ENCODE measurements around the gene PML. TPM values are rescaled to one million over a fixed set of nuclear protein-coding genes. Genes with fewer than 3 reads are reported as not detected.
A peak's percentile ranks its signal among the peaks of the same experiment; 100 is the strongest.
"Not testable (repeated sequence)": the region's sequence is repeated elsewhere in the genome, so short reads cannot be mapped to it uniquely, and the experiment has no call there.

Gene PML
- total RNA-seq, 1 experiment from 2014 or later = 47.7 TPM

DNA sequence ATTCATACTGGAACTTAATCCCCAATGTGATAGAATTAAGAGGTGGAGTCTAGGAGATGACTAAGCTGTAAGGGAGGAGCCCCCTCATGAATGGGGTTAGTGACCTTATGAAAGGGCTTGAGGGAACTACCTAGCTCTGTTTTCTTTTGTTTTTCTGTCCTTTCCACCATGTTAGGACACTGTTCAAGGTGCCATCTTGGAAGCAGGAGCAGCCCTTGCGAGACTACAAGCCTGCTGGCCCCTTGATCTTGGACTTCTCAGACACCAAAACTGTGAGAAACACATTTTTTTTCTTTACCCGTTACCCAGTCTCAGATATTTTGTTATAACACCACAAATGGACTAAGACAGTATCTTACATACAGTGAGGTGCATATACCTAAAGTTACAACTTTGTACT is 61.3 kb downstream of the PML start:
- no peak for ATAC-seq
- peaks cover 4% of the 10 kb centered on the region; the same call in 1 of the 2 replicates for H3K36me3 Mint-ChIP-seq
- H3K4me3 Mint-ChIP-seq = no peak overlapping the region
- ChIA-PET CTCF (interaction anchor here (0.7 to 1.1 kb wide), 8 partner anchors 16 to 267 kb away, joined by 3 to 6 read pairs (median 4); no protein-coding TSS in a partner anchor), POLR2A (interaction anchor here (0.7 kb wide), 2 partner anchors 15 to 88 kb away, joined by 5 to 8 read pairs; no protein-coding TSS in a partner anchor)
- H3K9me3 Mint-ChIP-seq = peaks cover 20% of the 10 kb centered on the region
- H3K27ac Mint-ChIP-seq = no peak overlapping the region
- peaks cover 31% of the 10 kb centered on the region for H3K27me3 Mint-ChIP-seq (ENCODE audit: low read depth)
- TF ChIP-seq, protein P1, sequence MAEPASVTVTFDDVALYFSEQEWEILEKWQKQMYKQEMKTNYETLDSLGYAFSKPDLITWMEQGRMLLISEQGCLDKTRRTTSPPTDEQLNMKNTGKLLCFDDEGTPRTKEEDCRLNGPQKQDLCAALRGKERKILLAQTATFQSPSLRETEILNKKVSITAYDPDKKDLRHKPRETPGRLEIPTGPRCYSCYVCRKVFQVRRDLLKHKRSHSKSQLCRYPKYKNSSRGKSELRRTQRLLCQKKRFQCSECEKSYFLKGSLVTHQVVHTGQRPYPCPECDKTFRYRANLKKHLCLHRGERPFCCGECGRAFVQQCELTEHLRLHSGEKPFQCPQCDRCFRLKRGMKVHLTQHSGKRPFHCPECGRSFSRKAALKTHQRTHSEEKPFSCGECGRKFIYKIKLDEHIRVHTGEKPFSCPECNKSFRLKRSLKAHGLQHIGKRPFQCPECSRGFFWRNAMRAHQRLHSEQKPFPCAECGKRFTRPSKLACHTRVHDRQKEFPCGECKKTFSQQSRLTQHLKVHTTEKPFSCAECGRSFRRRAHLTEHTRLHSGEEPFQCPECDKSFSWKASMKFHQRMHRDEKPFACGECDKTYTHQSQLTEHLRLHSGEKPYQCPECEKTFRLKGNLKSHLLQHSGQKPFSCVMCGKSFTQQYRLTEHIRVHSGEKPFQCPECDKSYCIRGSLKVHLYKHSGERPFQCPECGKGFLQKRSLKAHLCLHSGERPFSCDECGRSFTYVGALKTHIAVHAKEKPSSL (CRISPR knock-in tag; conservative IDR thresholded peaks at IDR 0.05) = no peak
- no peak for TF ChIP-seq ELF4 (CRISPR knock-in tag; IDR thresholded peaks at IDR 0.05; ENCODE audit: low read depth)
- TF ChIP-seq NR1H2 (CRISPR knock-in tag; IDR thresholded peaks at IDR 0.05) = no peak
- peaks cover 17% of the 10 kb centered on the region for H3K4me1 Mint-ChIP-seq
- no peak for DNase-seq (ENCODE audit: low spot score)

DNA sequence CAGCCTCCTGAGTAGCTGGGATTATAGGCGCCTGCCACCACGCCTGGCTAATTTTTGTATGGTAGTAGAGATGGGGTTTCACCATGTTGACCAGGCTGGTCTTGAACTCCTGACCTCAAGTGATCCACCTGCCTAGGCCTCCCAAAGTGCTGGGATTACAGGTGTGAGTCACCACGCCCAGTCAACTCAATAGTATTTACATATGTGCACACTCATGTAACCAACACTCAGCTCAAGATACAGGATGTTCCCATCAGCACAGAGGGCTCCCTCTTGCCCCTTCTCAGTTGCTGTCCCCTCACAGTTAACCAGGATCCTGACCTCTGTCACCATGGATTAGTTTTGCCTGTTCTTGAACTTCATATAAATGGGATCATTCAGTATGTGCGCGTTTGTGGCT is 61.8 kb downstream of the PML start:
- ATAC-seq; H3K27ac Mint-ChIP-seq; POLR2A ChIA-PET; H3K36me3 Mint-ChIP-seq; DNase-seq (ENCODE audit: low spot score); H3K4me3 Mint-ChIP-seq: not testable (repeated sequence)
- H3K4me1 Mint-ChIP-seq = peaks cover 17% of the 10 kb centered on the region
- CTCF ChIA-PET = interaction anchor here (0.7 to 1.1 kb wide), 7 partner anchors 17 to 266 kb away, joined by 3 to 6 read pairs (median 4); no protein-coding TSS in a partner anchor
- H3K9me3 Mint-ChIP-seq = peaks cover 20% of the 10 kb centered on the region
- peaks cover 31% of the 10 kb centered on the region for H3K27me3 Mint-ChIP-seq (ENCODE audit: low read depth)

DNA sequence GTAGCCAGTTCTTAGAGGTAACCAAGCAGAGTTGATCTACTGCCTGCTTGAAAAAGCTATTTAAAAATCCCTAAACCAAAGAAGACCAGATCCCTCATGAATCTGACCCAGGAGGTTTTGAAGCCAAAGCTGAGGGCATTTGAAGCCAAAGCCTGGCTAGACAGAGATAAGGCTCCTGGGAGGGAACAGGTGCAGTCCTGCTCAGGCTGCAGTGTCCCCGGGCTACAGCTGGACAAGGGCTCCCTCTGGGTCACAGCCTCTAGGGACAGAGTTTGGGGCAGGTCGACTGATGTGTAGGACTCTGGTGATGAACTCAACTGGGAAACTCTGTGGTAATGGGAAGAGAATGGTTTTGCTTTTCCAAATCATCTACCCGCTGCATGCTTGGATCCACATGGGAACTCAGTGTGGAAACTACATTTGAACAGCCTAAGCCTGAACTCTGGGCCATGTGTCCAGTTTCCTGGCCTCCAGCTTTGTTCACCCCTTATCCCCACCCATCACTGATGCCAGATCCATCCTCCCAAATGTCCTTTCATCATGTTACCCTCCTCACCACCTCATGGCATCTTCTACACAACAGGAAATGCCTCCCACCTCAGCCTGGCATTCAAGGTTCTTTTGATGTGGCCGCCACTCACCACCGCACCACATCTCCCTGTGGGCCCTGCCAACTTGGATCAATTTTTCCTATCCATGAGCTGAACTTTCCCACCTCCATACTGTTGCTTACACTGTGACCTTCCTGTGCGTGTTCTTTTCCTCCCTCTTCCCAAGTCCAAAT is 64.7 kb downstream of the PML start:
- DNase-seq (ENCODE audit: low spot score); H3K4me3 Mint-ChIP-seq; ATAC-seq; H3K27ac Mint-ChIP-seq; H3K36me3 Mint-ChIP-seq; POLR2A ChIA-PET: not testable (repeated sequence)
- CTCF ChIA-PET = interaction anchor here (1.0 kb wide), 1 partner anchor 248 kb away, joined by 3 read pairs; no protein-coding TSS in a partner anchor
- peaks cover 29% of the 10 kb centered on the region for H3K27me3 Mint-ChIP-seq (ENCODE audit: low read depth)
- peaks cover 20% of the 10 kb centered on the region for H3K9me3 Mint-ChIP-seq
- peaks cover 11% of the 10 kb centered on the region for H3K4me1 Mint-ChIP-seq

DNA sequence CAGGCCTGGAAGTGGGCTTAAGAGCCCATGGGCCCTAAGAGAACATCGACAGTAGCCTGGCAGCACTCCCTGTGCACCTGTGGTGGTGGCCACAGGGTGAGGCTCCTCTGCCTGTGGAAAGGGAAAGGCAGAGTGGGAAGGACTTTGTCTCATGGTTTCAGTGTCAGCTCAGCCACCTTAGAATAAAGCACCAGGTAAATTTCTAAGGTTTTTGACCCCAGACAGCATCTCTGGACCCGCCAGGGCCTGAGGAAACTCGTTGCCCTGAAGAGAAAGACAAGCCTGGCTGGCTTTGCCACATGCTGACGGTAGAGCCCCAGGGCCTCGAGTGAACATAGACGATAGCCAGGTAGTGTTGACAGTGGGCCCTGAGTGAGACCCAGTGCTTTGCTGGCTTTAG is 65.7 kb downstream of the PML start:
- H3K4me1 Mint-ChIP-seq = peaks cover 4% of the 10 kb centered on the region
- peaks cover 20% of the 10 kb centered on the region for H3K9me3 Mint-ChIP-seq
- ChIA-PET CTCF (interaction anchor here (1.0 kb wide), 1 partner anchor 247 kb away, joined by 3 read pairs; no protein-coding TSS in a partner anchor), POLR2A (no interaction called here)
- H3K27ac Mint-ChIP-seq = no peak overlapping the region
- no peak overlapping the region for H3K4me3 Mint-ChIP-seq
- H3K27me3 Mint-ChIP-seq (ENCODE audit: low read depth) = peaks cover 20% of the 10 kb centered on the region
- ATAC-seq (no peak), DNase-seq (ENCODE audit: low spot score) (peak; percentile 5)
- peaks cover 4% of the 10 kb centered on the region; the same call in 1 of the 2 replicates for H3K36me3 Mint-ChIP-seq
- TF ChIP-seq, protein P2, sequence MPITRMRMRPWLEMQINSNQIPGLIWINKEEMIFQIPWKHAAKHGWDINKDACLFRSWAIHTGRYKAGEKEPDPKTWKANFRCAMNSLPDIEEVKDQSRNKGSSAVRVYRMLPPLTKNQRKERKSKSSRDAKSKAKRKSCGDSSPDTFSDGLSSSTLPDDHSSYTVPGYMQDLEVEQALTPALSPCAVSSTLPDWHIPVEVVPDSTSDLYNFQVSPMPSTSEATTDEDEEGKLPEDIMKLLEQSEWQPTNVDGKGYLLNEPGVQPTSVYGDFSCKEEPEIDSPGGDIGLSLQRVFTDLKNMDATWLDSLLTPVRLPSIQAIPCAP (CRISPR knock-in tag; IDR thresholded peaks at IDR 0.05) = no peak
- TF ChIP-seq, protein P3, sequence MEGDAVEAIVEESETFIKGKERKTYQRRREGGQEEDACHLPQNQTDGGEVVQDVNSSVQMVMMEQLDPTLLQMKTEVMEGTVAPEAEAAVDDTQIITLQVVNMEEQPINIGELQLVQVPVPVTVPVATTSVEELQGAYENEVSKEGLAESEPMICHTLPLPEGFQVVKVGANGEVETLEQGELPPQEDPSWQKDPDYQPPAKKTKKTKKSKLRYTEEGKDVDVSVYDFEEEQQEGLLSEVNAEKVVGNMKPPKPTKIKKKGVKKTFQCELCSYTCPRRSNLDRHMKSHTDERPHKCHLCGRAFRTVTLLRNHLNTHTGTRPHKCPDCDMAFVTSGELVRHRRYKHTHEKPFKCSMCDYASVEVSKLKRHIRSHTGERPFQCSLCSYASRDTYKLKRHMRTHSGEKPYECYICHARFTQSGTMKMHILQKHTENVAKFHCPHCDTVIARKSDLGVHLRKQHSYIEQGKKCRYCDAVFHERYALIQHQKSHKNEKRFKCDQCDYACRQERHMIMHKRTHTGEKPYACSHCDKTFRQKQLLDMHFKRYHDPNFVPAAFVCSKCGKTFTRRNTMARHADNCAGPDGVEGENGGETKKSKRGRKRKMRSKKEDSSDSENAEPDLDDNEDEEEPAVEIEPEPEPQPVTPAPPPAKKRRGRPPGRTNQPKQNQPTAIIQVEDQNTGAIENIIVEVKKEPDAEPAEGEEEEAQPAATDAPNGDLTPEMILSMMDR (IDR thresholded peaks at IDR 0.05) = no peak
- TF ChIP-seq, protein P4, sequence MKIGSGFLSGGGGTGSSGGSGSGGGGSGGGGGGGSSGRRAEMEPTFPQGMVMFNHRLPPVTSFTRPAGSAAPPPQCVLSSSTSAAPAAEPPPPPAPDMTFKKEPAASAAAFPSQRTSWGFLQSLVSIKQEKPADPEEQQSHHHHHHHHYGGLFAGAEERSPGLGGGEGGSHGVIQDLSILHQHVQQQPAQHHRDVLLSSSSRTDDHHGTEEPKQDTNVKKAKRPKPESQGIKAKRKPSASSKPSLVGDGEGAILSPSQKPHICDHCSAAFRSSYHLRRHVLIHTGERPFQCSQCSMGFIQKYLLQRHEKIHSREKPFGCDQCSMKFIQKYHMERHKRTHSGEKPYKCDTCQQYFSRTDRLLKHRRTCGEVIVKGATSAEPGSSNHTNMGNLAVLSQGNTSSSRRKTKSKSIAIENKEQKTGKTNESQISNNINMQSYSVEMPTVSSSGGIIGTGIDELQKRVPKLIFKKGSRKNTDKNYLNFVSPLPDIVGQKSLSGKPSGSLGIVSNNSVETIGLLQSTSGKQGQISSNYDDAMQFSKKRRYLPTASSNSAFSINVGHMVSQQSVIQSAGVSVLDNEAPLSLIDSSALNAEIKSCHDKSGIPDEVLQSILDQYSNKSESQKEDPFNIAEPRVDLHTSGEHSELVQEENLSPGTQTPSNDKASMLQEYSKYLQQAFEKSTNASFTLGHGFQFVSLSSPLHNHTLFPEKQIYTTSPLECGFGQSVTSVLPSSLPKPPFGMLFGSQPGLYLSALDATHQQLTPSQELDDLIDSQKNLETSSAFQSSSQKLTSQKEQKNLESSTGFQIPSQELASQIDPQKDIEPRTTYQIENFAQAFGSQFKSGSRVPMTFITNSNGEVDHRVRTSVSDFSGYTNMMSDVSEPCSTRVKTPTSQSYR (CRISPR knock-in tag; IDR thresholded peaks at IDR 0.05) = no peak
- TF ChIP-seq NFE2L1 (CRISPR knock-in tag; IDR thresholded peaks at IDR 0.05) (no peak), FOXJ3 (CRISPR knock-in tag; IDR thresholded peaks at IDR 0.05; ENCODE audit: borderline replicate concordance) (no peak), CREM (CRISPR knock-in tag; IDR thresholded peaks at IDR 0.05) (no peak), GRHL2 (CRISPR knock-in tag; IDR thresholded peaks at IDR 0.05; ENCODE audit: insufficient replicate concordance, severe bottlenecking) (no peak), ZNF317 (CRISPR knock-in tag; IDR thresholded peaks at IDR 0.05; ENCODE audit: borderline replicate concordance, low read depth) (no peak), FOXK1 (CRISPR knock-in tag; IDR thresholded peaks at IDR 0.05) (no peak)
- TF ChIP-seq, protein P5, sequence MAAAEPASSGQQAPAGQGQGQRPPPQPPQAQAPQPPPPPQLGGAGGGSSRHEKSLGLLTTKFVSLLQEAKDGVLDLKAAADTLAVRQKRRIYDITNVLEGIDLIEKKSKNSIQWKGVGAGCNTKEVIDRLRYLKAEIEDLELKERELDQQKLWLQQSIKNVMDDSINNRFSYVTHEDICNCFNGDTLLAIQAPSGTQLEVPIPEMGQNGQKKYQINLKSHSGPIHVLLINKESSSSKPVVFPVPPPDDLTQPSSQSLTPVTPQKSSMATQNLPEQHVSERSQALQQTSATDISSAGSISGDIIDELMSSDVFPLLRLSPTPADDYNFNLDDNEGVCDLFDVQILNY (CRISPR knock-in tag; IDR thresholded peaks at IDR 0.05) = no peak
- TF ChIP-seq, protein P6, sequence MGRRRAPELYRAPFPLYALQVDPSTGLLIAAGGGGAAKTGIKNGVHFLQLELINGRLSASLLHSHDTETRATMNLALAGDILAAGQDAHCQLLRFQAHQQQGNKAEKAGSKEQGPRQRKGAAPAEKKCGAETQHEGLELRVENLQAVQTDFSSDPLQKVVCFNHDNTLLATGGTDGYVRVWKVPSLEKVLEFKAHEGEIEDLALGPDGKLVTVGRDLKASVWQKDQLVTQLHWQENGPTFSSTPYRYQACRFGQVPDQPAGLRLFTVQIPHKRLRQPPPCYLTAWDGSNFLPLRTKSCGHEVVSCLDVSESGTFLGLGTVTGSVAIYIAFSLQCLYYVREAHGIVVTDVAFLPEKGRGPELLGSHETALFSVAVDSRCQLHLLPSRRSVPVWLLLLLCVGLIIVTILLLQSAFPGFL (CRISPR knock-in tag; IDR thresholded peaks at IDR 0.05; ENCODE audit: borderline replicate concordance) = no peak
- TF ChIP-seq, protein P7, sequence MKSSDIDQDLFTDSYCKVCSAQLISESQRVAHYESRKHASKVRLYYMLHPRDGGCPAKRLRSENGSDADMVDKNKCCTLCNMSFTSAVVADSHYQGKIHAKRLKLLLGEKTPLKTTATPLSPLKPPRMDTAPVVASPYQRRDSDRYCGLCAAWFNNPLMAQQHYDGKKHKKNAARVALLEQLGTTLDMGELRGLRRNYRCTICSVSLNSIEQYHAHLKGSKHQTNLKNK (CRISPR knock-in tag; IDR thresholded peaks at IDR 0.05) = no peak
